NCI-H748 (cell line): Measurements from ENCODE around the gene SNX10.

Experiments used
- DNase-seq: peaks from one replicate; lab custom pipeline; 2025; ENCODE audit not compliant: unreplicated experiment; lab: John Stamatoyannopoulos, UW

SNX10 gene

GRCh38 chr7:26365901-26366275 is 74.2 kb downstream of the SNX10 start:
- no peak for DNase-seq

- DNase-seq: no peak
These were observed 75.6 kb downstream of the SNX10 start for GRCh38 chr7:26367219-26367711.

GRCh38 chr7:26368542-26368941 is 76.9 kb downstream of the SNX10 start:
- DNase-seq: peak; percentile 25

- DNase-seq: peak; percentile 69
These were observed 77.9 kb downstream of the SNX10 start for GRCh38 chr7:26369593-26369992.

- DNase-seq: no peak
These were observed 78.3 kb downstream of the SNX10 start for GRCh38 chr7:26370011-26370410.

DNA sequence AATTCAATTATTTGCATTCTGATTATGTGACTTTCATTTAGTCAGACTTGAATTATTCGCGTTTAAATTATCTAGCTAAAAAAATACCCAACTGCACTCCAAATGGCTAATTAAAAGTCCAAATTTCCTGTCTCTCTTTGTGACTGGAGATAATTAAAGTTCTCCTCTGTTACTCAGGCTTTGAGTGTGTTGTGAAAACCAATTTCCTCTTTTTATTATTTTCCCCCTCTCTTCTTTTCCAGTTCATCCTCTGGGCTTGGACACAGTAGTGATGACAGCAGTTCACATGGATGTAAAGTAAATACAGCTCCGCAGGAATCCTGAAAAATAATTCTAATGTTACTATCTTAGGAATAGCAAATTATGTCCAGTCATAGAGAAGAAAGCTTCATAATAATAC is 80.6 kb downstream of the SNX10 start:
- peak; percentile 76 for DNase-seq

- DNase-seq: peak; percentile 60
These were observed 81.0 kb downstream of the SNX10 start for GRCh38 chr7:26372704-26373103.

GRCh38 chr7:26374647-26375373 is 83.1 kb downstream of the SNX10 start:
- peak; percentile 32 for DNase-seq

GRCh38 chr7:26375726-26376174 is 84.1 kb downstream of the SNX10 start:
- DNase-seq: peak; percentile 88

DNA sequence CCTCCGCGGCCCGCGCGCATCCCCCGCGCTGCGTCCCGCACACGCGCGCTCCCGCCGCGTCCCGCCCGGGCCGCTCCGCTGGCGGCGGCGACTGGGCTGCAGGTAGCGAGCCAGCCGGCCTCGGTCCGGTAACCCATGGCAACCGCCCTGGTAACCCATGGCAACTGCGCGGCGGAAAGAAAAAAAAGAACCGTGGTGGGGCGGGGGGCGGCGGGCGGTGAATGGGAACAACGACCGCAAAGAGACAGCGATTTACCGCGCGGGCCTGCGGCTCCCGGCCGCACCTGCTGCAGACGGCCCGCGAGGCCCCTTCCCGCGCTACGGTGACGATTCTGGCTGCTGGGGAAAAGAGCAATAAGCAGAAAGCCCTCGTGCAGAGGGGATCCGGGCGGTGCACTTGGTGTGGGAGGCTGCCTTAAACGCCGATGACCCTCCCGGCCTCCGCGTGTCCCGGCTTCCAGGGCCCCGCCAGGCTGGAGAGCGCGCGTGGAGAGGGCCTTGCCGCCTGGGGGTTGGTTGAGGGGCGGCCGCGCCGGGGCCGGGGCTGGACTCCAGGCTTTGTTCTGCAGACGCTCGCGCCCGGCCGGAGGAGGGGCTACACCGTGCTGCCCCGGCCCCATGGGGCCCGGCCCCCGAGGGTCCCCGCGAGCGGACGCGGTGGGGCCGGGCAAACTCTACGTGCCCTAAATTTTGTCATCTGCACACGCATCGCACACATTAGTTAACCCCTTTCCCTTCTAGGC is 84.7 kb downstream of the SNX10 start:
- peak; percentile 94 for DNase-seq

DNA sequence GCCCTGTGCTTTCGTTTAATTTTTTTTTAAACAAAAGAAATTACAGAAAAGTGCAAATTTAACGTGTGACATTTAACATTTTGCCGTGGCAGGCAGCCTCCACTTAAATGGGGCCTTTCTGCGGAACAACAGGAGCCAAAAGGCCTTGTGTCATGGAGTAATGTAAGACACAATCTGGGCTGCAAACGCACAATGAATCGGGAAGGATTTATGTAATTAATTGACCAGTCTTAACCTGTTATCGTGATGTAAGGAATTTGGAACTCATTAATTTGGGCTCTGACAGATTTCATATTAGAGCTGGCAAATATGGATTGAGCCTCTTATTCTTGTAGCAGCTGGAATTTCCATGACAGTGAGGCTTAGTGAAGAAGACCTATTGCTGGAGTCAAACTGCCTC is 86.4 kb downstream of the SNX10 start:
- no peak for DNase-seq

DNA sequence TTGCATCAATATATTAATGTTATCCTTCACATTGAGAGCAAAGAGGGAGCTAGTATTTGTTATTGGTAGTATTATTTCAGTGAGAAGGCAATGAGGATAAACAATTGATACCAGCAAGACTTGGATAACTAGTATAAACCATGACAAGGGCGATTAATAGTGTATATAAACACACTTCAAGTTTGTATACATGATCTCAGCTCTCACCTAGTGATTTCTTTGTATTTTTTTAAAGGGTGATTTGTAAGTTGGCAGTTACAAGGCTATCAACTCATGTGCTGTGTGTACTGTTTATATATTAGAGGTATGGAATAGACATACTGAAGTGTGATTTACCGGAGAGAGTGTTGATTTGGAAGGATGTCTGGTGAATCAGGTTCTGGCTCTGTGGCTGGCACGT is 88.0 kb downstream of the SNX10 start:
- peak; percentile 51 for DNase-seq

- peak; percentile 13 for DNase-seq
These were observed 90.1 kb downstream of the SNX10 start for GRCh38 chr7:26381476-26382353.

DNA sequence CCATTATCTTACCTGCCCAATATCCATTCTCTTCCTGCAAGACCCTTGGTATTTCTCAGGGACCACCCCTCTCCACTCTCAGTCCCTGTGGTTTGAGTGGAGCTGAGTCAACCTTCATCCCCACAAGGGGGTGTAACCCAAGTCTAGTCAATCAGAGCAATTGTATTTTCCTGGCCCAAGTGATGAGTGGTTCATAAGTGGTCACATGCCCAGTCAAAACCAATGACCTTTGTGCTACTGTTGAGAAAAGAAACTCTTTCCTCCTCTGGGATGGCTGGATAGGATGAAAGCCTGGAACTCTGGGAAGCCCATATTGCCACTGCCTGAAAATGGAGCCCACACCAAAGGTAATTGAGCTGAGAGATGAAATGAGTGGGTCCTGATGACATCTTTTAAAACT is 93.6 kb downstream of the SNX10 start:
- no peak for DNase-seq

DNA sequence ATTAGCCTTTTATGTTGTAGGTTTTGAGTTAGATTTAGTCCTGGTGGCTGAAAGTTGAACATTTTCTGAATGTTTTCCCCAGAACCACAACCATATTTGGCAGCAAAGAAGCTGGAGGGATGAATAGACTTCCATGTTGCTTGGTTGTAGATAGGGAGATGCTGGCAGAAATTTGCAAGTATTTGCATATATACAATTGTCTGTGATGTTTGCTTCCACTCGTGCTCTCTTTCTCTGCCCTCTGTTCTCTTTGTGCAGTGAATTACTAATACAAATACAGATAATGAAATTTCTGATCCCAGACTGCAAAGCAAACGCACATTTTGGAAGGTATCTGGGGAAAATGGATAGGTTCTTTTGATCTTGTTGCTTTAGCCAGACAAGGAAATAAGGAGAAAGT is 96.1 kb downstream of the SNX10 start:
- no peak for DNase-seq

DNA sequence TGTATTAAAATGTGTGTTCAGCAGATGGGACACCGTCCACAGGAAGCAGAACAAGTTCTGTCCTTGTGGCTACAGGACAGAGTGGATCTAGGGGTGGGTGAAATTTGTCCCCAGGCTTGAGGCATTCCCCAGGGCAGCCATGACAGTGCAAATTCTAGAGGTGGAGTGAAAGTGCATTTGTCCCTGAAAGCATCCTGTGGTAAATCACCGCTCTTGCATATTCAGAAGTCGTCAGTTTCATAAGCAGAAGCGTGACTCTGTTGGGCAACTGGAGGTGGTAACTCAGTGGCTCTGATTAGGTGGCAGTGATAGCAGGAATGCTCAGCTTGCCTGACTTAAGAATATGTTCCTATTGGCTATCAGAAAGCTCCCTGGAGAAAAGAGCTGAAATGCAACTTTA is 96.6 kb downstream of the SNX10 start:
- DNase-seq: no peak

DNA sequence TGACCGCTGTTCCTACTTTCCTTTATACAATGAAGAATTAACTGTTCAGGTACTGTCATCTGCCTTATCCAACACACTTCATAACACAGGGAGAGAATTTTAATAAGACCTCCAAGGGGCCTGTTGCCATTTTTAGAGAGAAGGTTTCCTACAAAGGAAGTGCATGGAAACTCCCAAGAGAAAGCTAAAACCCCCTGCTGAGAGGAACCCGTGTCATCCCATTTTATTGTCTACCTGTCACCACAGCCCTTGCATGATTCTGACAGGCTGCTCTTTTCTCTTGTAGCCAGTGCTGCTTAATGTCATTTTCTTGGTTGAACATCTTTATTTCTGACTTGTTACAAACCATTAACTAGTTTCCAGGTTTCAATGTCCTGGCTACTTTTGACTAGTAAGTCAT is 98.4 kb downstream of the SNX10 start:
- no peak for DNase-seq

DNA sequence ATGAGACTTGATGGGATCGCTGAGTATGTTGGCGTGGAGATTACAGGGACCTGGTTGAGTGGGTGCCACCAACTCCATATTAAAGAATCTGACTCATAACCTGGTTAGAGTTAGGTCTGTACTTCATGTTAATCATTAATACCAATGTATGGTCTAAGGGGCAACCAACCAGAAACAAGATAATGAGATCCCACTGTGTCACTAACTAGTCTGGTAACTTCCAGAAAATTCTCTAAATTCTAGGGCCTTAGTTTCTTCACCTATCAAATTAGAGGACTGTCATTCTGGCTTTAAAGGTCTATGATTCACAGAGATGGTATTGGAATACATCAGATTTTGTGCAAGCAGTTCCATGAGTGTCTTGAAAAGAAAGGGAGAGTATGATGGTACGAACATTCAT is 102.2 kb downstream of the SNX10 start:
- no peak for DNase-seq

- DNase-seq: no peak
These were observed 105.7 kb downstream of the SNX10 start for GRCh38 chr7:26397332-26397731.

DNA sequence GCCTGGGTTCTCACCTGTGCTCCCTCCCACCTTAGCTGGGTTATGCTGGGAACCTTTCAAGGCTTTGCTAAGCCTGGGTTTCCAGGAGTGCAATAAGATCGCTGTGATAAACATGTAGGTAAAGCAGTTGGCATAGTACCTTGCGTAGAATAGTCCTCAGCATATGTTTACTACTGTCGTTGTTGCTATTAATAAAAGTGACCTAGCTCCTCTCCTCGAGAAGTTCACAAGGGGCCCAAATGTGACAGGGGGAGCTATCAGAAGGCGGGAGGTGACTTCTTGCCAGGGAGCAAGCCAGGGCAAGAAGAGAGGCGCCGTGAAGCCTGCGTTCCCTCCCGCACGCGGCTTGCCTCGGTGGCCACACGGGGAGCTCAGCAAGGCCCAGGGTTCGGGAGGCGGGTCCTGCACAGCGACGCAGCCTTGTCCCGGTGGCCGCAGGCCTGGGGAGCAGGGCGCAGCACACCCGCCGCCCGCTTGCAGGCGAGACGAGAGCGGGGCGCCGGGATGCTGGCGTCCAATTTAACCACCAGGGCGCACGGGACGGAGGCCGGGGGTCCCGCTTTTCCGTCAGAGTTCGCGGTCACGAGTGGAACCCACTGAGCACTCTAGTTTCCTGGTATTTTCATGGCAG is 106.2 kb downstream of the SNX10 start:
- no peak for DNase-seq

DNA sequence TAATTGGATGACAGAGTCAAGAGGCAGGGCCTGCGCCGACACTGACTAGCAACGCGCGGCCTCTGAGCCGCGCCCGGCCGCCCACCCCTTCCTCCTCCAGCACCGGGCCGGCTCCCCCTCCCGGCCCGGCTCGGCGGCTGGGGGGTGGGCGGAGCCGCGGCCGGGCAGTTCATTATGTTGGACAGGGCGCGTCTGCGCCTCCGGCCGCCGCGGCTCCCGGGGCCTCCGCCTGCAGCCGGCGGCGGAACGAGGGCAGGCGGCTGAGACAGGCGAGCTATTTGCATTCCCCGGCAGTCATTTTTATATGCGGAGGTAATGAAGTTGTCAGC is 106.7 kb downstream of the SNX10 start:
- peak; percentile 85 for DNase-seq
